ENCODE data around the gene CD86.

CD86 gene

DNA sequence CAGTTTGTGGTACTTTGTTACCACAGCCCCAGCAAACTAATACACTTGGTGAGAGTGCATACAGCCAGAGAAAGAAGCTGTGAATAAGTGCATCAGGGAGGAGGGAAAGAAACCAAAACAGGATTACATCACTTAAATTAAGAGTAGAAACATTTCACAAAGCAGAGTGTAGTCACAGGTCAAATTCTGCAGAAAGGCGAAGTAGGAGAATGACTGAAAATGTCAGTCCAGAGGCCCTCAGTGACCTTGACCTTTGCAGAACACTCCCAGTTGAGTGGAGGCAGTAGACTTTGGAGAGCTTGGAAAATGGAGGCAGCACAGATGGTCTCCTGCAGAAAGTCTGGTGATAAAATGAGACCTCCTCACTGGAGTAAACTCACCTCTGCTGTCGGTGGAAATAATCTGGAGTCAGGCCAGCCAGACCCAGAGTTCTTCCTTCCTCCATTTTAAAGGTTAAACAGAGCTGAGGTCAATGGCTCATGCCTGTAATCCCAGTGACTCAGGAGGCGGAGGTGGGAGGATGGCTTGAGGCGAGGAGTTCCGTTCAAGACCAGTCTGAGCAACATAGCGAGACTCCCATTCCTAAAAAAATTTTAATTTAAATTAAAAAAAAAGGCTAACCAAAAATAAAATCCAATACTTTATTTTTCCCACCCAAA lies 5.0 kb downstream of the CD86 start:
- DNase-seq (ENCODE audit: low spot score) = no peak

GRCh38 chr3:122063908-122064307 lies 8.7 kb downstream of the CD86 start:
- DNase-seq (ENCODE audit: low spot score) = no peak

- no peak for DNase-seq (ENCODE audit: low spot score)
These were observed 9.2 kb downstream of the CD86 start for GRCh38 chr3:122064326-122064725.

- no peak for DNase-seq (ENCODE audit: low spot score)
These were observed 11.4 kb downstream of the CD86 start for GRCh38 chr3:122066331-122067213.

- DNase-seq (ENCODE audit: low spot score) = no peak
These were observed 12.0 kb downstream of the CD86 start for GRCh38 chr3:122067214-122067550.

GRCh38 chr3:122067588-122068240 lies 12.6 kb downstream of the CD86 start:
- DNase-seq (ENCODE audit: low spot score) = no peak

DNA sequence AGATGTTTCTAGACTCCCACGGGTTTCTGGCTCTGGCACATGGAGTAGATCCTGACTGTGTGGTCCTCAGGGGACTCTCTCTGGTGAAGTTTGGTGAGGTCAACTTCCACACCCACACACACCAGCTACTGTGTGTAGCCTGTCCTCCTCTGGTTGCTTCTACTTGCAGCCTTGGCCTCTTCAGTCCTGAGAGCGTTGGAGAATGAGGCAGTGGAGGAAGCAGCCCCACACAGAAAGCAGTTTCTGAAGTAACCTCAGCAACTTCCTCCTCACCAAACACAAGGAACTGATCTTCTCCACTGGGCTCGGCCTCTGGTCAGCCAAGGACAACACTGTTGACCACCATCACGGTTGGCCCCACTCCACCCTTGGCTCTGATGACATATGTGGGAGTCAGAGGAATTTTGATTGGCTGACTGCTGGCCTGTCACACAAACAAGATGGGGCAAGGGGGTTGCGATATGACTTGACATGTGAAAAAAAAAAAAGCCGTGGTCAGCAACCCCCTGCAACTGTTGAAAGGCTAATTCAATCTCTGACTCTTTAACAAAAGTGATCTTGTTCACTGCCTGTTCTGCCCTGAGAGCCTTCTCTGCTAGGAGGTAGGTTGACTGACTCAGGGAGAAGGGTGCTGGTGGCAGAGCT lies 19.6 kb downstream of the CD86 start:
- DNase-seq (ENCODE audit: low spot score) = no peak

GRCh38 chr3:122076491-122077292 lies 21.5 kb downstream of the CD86 start:
- peak; percentile 53 for DNase-seq (ENCODE audit: low spot score)

GRCh38 chr3:122077293-122078234 lies 22.4 kb downstream of the CD86 start:
- no peak for DNase-seq (ENCODE audit: low spot score)

DNA sequence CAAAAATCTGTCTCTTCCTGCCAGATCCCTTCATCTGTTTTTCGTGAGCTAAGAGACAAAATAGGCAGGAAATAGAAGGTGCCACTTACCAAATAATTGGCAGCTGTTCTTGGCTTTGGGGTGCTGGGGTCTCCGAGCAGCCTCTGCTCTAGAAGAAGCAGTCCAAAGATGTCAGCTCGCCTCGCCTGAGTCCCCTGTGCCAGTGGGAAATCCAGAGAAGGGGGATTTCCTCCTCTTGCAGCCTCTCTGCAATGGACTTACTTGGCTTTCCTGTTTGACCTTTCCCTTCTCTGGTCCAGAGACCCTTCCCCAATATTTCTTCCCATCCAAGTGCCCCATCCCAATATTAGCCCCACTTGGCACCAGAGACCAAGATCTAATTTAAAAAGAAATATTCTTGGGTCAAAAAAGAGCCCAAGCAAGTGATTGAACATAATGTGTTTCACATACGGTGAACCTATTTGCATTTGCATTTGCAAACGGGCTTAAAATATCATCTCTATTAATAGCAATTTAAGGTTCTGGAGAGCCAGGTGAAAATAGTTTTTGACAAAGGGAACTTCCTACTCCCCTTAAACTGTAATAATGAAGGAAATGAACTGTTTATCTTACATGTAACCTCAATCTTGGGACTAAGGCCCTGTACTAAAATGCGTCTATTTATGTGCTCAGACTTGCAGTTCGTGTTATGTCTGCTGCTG lies 23.2 kb downstream of the CD86 start:
- no peak for DNase-seq (ENCODE audit: low spot score)

DNA sequence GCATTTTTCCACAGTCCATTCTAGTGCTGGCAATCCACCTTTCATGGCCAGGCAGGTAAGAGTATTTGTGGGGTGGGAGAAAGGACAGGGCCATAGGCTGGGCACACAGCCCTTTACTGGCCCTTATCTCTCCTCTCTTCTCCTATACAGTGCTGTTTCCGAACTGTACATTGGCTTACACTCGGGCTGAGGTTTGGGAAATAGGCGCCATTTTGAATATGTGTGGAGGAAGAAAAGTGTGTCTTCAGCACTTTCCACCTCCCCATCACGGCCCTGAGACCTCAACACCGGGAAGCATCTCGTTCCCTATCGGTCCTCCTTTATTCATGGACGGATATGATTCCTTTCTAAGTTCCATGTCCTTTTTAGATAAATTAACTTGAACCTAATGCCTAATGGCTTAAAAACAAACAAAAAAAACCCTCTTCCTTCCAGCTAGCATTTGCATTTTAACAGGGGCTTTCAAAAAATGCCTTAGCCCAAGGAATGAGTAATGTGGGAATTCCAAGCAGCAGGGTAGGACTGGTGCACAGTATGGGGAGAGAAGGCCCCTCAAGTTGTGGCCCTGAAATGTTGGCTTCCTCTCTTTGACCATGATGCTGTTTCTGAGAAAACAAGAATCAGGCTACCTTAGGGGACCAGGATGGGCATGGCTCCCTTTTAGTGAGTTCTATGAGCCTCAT lies 24.5 kb downstream of the CD86 start:
- DNase-seq (ENCODE audit: low spot score) = no peak

GRCh38 chr3:122080207-122080587 lies 25.0 kb downstream of the CD86 start:
- no peak for DNase-seq (ENCODE audit: low spot score)

DNA sequence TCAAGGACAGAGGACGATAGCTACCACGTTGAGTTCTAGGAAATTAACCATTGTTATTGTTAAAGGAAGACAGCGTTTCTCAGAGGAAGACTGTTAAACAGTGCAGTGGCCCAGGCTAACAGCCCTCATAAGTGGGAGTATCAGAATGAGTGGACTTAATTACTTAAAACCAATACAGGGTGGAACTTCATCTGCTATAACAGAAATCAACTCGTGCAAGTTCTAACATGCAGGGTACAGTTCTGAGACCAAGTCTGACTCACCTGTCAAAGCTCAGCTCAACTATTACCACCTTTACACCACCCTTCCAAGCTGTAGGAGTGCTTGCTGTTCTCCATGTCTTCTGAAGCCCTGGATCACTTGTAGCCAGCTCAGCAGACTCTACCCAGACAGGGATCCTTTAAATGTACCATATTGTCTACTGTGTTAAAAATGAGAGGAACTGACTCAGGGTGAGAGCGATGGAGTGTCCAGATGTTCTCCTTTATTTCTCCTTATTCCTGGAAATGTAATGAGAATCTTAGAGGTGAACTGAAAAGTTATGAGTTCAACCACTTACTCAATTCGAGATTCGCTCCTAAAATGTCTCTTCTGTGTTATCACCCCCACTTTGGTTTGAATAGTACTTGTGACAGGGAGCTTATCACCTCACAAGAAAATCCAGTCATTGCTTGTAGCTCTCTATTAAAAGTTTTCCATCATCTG lies 26.5 kb downstream of the CD86 start:
- peak; percentile 28 for DNase-seq (ENCODE audit: low spot score)

DNA sequence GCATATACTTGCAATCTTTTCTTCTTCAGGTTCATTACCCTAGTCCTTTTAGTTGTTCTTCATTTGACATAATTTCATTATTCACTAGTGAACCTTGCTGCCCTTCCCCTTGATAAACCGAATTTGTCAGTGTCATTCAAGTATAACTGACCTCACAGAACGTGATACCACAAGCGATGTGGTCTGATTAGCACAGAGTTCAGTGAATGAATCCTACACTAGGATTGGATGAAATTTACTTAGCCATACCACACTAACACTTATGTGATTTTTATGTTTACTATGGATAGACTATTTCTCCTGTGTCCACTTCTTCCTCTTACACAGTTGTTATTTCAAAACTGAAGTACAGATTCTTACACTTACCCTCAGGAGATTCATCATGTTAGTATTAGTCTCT lies 27.2 kb downstream of the CD86 start:
- DNase-seq (ENCODE audit: low spot score) = no peak

DNA sequence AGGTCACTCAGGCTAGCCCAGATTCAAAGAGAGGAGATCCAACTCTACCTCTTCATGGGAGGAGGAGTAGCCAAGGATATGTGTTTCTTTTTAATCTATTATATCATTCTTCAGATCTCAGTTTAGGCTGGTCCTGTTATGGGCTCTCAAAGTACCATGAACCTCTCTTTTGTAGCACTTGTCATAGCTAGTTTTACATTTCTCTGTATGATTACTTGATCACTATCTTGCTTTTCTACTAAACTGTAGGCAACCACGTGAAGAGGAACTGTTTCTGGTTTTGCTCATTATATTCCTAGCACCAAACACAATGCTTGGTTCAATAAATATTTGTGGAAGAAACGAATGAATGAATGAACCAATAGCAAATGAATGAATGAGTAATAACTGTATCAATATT lies 29.6 kb downstream of the CD86 start:
- DNase-seq (ENCODE audit: low spot score) = no peak

- no peak for DNase-seq (ENCODE audit: low spot score)
These were observed 30.5 kb downstream of the CD86 start for GRCh38 chr3:122085673-122086072.

GRCh38 chr3:122088531-122088930 lies 33.4 kb downstream of the CD86 start:
- DNase-seq (ENCODE audit: low spot score) = no peak

DNA sequence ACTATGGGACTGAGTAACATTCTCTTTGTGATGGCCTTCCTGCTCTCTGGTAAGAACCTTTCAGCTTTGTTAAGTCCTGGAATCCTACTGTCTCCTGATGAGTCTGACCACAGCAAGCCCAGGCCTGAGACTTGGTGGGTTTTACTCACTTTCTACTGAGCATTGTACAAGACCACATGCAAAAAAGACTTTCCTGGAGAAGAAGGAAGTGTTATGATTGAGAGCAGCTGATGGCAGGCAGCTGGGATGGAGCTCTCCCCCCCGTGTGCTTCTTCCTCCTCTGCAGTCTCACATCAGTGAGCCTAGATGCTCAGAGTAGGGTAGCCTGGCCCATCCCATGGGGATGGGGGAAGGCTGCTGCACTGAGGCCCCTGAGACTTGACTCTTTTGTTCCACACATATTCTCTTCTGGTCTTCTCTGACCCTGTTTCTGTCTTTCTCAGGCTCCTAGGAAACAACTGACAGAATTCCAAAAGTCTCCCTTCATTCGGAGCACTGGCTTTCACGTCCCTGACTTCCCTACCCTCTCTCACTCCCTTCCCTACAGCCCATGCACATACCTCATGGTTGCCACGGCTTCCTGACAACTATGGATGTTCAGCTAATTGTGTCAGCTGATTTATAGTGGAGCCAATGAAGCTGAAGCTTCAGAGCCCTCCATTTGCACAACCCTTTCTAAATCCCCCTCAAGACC lies 36.6 kb downstream of the CD86 start:
- no peak for DNase-seq (ENCODE audit: low spot score)
